Gastrocnemius medialis (tissue), 4 donors: ENCODE results near the gene PPP3R2. TPM values are rescaled to one million over a fixed set of nuclear protein-coding genes. Genes with fewer than 3 reads are reported as not detected.

Experiments
- ATAC-seq, 2 donors: fragments of 150-250 bp; one replicate each; pipeline ENCODE4 v1.9.1; 2016
- DNase-seq, 2 donors: peaks; one replicate each; pipeline ENCODE4 v3.0.0-alpha.2; 2019
- H3K27ac ChIP-seq, 4 donors: fragments of 200-600 bp; sonication (generic); 1 replicate in 1 of 4; 2 replicates in 3 of 4; pipeline ENCODE4 v1.5.1; 2016 to 2018; ENCODE audit warnings: mild to moderate bottlenecking in 2 of 4, moderate library complexity in 1 of 4
- H3K27me3 ChIP-seq, 3 donors: fragments of 200-600 bp; sonication (generic) in 2 of 3; 1 replicate in 1 of 3; 2 replicates in 2 of 3; pipeline versions ENCODE4 v1.5.1 to v1.6.0; 2016 to 2019; ENCODE audit warnings: mild to moderate bottlenecking in 1 of 3, moderate library complexity in 1 of 3
- H3K36me3 ChIP-seq, 2 donors: fragments of 200-600 bp; sonication (generic) in 1 of 2; one replicate each; pipeline ENCODE4 v1.5.1; 2017 to 2018
- H3K4me1 ChIP-seq, 2 donors: fragments of 200-600 bp; sonication (generic) in 1 of 2; one replicate each; pipeline ENCODE4 v1.5.1; 2016 to 2017; ENCODE audit warnings: mild to moderate bottlenecking in 2 of 2
- H3K4me3 ChIP-seq, 4 donors: fragments of 200-600 bp; sonication (generic) in 3 of 4; 1 replicate in 1 of 4; 2 replicates in 3 of 4; pipeline ENCODE4 v1.5.1; 2016 to 2019; ENCODE audit warnings: mild to moderate bottlenecking in 2 of 4
- H3K9me3 ChIP-seq, 3 donors: fragments of 200-600 bp; sonication (generic) in 2 of 3; 1 replicate in 1 of 3; 2 replicates in 2 of 3; pipeline ENCODE4 v1.5.1; 2016 to 2019
- CTCF ChIP-seq, 5 experiments: fragments of 450-650 bp in 3 of 5; fragments of 200-600 bp in 2 of 5; sonication (generic) in 2 of 5; IDR thresholded peaks in 4 of 5; conservative IDR thresholded peaks in 1 of 5; 1 replicate in 4 of 5; 2 replicates in 1 of 5; pipeline ENCODE4 v1.5.1; 2016 to 2019; ENCODE audit warnings: antibody characterized with exemption in 5 of 5, mild to moderate bottlenecking in 3 of 5, moderate library complexity in 3 of 5
- POLR2A ChIP-seq, 2 donors: fragments of 450-650 bp; IDR thresholded peaks; one replicate each; pipeline ENCODE4 v1.6.1; 2017; ENCODE audit warnings: antibody characterized with exemption in 2 of 2, mild to moderate bottlenecking in 2 of 2, moderate library complexity in 2 of 2
- in situ Hi-C, 4 donors: fragments of 200-750 bp; cut with MboI; loops; one replicate each; pipeline versions ENCODE4 v1.15.0 to v1.8.0; 2017; ENCODE audit warnings: low sequenced_read_pairs in 4 of 4
- intact Hi-C: fragments of 100-400 bp; cut with DNase I; formaldehyde crosslinking; loops from one replicate; pipeline ENCODE4 v1.15.1; 2023; ENCODE audit warnings: low total_unique reads
- total RNA-seq, 4 donors: library from RNA; depleted of rRNA; stranded (reverse); fragments of >200 nt; gene quantifications; one replicate each; pipeline versions ENCODE4 v1.1.0 to v1.2.3, GENCODE V29; 2016

The PPP3R2 gene
- total RNA-seq, 4 donors from 2014 or later: not detected

- Histone ChIP-seq H3K4me3 (no peak overlapping the region), H3K27ac (no peak overlapping the region), H3K27me3 (no peaks in the 10 kb centered on the region), H3K9me3 (no peaks in the 10 kb centered on the region), H3K4me1 (no peaks in the 10 kb centered on the region), H3K36me3 (no peaks in the 10 kb centered on the region)
- DNase-seq (no peak), ATAC-seq (no peak)
- in situ Hi-C loops: no loop called here
- intact Hi-C loops: no loop called here
- TF ChIP-seq CTCF (IDR thresholded peaks at IDR 0.05 in 4 of 5, conservative IDR thresholded peaks at IDR 0.05 in 1 of 5) (no peak), POLR2A (IDR thresholded peaks at IDR 0.05) (no peak)
Measured at GRCh38 chr9:101635473-101635872, 40.7 kb upstream of the PPP3R2 start.

GRCh38 chr9:101634741-101635409, 40.1 kb upstream of the PPP3R2 start:
- intact Hi-C loops: no loop called here
- in situ Hi-C loops: no loop called here
- Histone ChIP-seq H3K4me1 (no peaks in the 10 kb centered on the region), H3K4me3 (no peak overlapping the region), H3K36me3 (no peaks in the 10 kb centered on the region), H3K9me3 (no peaks in the 10 kb centered on the region), H3K27me3 (no peaks in the 10 kb centered on the region), H3K27ac (no peak overlapping the region)
- DNase-seq: no peak
- TF ChIP-seq POLR2A (IDR thresholded peaks at IDR 0.05) (no peak), CTCF (IDR thresholded peaks at IDR 0.05 in 4 of 5, conservative IDR thresholded peaks at IDR 0.05 in 1 of 5) (no peak)
- no peak for ATAC-seq

GRCh38 chr9:101632611-101633010, 37.8 kb upstream of the PPP3R2 start:
- ATAC-seq (no peak), DNase-seq (no peak)
- Histone ChIP-seq H3K27ac (no peak overlapping the region), H3K4me3 (no peak overlapping the region), H3K36me3 (no peaks in the 10 kb centered on the region), H3K9me3 (no peaks in the 10 kb centered on the region), H3K4me1 (no peaks in the 10 kb centered on the region), H3K27me3 (no peaks in the 10 kb centered on the region)
- intact Hi-C loops: no loop called here
- TF ChIP-seq CTCF (IDR thresholded peaks at IDR 0.05 in 4 of 5, conservative IDR thresholded peaks at IDR 0.05 in 1 of 5) (no peak), POLR2A (IDR thresholded peaks at IDR 0.05) (no peak)
- in situ Hi-C loops: no loop called here

GRCh38 chr9:101631892-101632291, 37.1 kb upstream of the PPP3R2 start:
- intact Hi-C loops: no loop called here
- Histone ChIP-seq H3K4me3 (no peak overlapping the region), H3K27me3 (no peaks in the 10 kb centered on the region), H3K4me1 (no peaks in the 10 kb centered on the region), H3K36me3 (no peaks in the 10 kb centered on the region), H3K27ac (no peak overlapping the region), H3K9me3 (no peaks in the 10 kb centered on the region)
- DNase-seq (no peak), ATAC-seq (no peak)
- in situ Hi-C loops: no loop called here
- TF ChIP-seq POLR2A (IDR thresholded peaks at IDR 0.05) (no peak), CTCF (IDR thresholded peaks at IDR 0.05 in 4 of 5, conservative IDR thresholded peaks at IDR 0.05 in 1 of 5) (no peak)

GRCh38 chr9:101629636-101630035, 34.9 kb upstream of the PPP3R2 start:
- H3K4me1 ChIP-seq: no peaks in the 10 kb centered on the region
- no peaks in the 10 kb centered on the region for H3K27me3 ChIP-seq
- no peak for ATAC-seq
- no peaks in the 10 kb centered on the region for H3K9me3 ChIP-seq
- H3K36me3 ChIP-seq: no peaks in the 10 kb centered on the region
- no peak overlapping the region for H3K4me3 ChIP-seq
- intact Hi-C loops: no loop called here
- DNase-seq: no peak
- no peak overlapping the region for H3K27ac ChIP-seq
- in situ Hi-C loops: no loop called here
- TF ChIP-seq POLR2A (IDR thresholded peaks at IDR 0.05) (no peak), CTCF (IDR thresholded peaks at IDR 0.05 in 4 of 5, conservative IDR thresholded peaks at IDR 0.05 in 1 of 5) (no peak)
